HG03565 (cell line): ENCODE results near the gene TTC28.

Experiments
- ATAC-seq: cut with Tn5 transposase; IDR thresholded peaks from one replicate; pipeline ENCODE4 v1.9.1; 2021; ENCODE audit warnings: mild to moderate bottlenecking, moderate library complexity; ENCODE audit not compliant: unreplicated experiment

TTC28 gene

DNA sequence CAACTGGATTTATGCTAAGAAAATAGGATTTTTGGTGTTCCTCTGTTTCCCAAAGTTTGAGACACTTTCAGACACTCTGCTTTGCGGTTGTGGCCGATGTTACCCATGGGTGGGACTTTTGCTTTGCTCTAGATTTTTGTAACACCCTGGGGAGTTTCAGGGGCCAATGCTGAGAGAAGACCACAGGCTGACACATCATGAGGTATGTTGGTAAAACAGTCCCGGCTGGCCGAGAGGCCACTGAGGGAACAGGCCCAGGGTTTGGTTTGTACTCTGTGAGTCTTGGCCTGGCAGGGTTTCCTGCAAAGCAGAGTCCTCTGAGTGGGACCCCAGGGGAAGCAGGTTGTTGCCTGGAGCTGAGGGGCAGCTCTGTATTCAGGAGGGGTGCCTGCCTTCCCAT, 682.1 kb downstream of the TTC28 start:
- no peak for ATAC-seq

DNA sequence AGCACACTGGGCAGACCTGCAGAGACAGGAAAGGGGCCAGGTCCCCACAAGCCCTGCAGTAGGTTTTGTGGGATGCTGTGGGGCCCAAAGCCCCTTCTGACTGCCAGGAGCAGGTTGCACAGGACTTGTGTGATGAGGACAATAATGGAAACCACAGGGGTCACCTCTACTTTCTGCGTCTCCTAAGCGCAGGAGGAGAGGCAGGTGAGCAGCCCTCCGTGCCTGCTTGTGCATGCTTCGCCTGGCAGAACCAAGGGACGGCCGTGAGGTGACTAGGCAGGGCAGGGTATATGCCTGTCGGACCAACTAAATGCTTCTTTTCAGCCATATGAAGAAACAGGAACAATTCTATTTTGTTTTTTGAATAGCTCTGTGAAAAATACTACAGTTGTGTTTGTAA, 682.7 kb downstream of the TTC28 start:
- ATAC-seq = no peak

DNA sequence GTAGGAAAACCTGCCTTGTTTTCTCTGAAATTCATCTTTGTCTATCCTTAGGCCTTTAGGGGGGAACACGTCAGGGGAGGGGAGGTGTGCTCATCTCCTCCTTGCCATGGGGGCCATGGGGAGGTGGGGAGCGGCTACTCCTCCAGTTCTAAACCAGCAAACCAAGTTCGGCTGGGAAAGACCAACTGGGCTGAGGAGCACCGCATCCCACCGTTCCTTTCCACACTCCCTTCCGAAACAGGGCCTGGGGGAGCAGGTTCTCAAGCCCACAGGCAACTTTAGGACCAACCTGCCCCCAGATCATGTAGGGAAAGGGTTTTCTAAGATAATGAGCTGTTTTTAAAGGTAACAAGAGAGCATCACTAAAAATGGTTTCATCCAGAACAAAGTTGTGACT, 683.1 kb downstream of the TTC28 start:
- no peak for ATAC-seq

DNA sequence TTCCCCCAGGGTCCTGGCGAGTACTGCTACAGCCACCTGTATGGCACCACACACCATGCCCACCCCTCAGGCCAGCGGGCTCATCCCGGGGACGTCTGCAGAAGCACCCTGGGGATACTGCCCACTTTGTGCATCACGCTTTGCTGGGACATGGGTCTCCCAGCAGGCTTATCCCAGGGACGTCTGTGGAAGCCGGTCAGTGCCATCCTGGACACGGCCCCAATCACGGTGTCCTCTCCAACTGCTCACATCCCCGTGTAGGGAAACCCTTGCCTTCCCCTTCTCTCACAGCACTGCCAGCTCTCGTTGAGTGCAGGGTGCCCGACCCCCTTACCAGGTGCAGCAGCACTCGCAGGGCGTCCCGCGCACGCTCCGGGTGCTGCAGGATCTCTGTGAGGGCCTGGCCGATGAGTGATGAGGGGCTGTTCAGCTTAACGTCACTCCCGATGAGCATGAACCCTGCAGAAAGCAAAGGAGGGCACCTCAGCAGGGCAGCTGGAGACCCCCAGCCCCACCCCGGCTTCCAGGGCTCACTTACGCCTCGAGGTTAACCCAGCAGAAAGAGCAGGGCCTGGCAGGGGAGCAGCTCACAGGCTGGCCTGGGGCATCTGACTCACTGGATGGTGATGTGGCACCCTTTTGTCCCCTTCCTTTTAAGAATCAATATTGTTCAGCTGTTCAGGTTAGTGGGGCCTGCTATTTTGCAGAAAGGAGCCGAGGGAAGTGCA, 683.7 kb downstream of the TTC28 start:
- ATAC-seq = no peak

DNA sequence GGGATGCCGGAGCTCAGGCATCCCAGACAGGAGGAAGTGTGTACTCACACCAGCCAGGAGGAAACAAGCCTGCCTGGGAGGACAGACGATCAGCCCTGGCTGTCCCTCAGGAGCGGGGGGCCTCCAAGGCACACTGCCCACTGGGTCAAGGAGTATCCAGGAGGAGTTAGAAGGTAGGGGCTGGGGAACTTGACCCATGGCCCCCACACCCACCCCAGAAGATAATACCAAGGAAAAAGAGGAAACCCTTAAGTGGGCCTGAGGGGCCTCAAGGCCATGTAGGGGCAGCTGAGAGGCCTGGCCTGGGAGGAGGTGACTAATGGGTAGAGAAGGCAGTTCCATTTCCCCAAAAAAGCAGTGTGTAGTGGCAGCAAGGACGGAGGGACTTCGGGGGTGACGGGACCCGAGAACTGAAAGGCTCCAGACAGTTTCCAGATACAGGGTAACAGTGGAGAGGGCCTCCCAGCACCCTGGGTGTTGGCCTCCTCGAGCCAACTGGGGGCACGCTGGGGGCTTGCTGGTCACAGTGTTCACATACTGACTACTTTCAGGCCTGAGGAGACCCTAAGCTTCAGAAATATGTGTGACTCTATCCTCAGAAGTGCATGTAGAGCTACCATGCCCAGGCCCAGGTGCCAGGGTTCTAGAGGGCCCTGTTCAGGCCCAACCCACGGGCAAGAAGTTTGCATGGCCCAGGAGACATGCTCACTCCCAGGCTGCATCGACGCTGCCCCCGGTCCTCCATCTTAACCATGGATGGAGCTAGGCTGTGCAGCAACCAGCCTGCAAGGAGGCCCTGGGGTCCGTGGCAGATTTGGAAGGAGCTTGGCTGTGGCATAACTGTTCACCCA, 684.9 kb downstream of the TTC28 start:
- ATAC-seq = no peak

DNA sequence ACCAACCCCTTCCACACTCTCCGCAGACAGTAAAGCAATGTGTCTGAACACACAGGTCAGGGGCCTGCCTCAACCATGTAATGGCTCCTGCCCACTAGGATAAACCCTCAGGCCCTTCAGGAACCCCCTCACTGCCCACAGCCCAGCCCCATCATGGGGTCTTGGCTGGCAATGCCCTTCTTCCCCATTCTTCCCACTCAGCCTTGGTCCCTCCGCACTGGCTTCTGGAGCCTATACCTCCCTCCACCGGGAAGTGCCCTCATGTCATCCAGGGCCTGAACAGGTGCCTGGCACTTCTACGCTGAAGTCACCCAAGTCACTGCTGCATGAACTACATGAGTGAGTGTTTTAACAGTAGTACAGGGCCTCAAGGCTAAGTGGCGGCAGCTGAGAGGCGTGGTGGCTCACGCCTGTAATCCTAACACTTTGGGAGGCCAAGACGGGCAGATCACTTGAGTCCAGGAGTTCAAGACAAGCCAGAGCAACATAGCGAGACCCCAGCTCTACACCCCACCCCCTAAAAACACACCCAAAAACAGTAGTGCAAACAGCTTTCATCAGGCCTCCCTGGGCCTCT, 685.8 kb downstream of the TTC28 start:
- no peak for ATAC-seq

DNA sequence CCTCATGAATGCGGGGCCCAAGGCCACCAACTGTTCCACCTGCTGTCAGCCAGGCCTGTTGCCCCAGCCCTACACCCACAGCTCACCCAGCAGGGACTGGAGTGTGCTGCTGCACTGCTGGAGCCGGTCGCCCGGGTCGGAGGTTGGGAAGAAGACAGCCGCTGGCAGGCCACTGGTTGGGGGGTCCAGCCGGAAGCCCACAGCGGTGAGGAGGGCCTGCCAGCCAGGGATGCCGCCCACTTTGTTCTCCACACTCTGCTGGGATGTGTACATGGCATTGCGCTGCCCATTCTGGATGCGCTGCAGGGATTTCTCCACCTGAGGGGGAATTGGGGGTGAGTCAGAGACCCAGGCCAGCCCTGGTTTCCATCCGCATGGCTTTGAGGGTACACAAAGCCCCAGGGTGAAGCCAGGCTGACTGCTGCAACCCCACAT, 686.4 kb downstream of the TTC28 start:
- ATAC-seq = no peak

DNA sequence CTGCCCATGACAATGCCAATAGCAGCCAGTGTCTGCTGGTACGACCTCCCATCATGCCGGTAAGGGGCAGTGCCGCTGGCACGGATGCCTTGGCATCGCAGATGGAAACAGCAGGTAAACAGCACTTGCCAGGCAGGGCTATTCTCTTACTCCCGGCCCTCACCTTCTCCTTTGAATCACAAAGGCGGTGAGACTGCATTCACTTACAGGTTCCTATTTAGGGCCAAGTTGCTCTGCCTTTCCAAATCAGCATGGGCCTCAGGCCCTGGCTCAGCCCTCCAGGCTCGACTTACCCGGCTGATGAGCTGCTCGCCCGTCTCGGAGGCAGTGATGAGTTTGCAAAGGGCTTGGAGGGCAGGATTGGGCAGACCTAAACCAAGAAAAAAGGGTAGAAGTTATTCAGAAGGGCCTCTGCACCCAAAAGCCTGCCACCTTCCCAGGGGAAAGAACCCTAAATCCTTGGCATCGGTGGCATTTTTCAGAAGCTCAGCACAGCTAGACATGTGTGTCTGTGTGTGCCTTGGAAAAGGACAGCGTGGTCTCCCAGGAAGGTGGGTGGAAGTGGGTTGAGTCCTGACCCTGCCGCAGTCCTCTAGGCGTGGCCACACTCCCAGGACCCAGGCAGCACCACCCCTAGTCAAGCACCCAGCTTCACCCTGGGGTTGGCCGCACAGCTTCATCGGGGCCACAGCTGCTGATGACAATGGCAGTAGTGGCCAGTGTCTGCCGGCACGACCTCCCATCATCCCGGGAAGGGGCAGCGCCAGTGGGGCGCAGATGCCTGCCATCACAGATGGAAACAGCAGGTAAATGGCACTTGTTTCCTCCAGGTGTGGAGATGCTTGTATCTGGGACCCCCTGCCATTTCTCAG, 687.1 kb downstream of the TTC28 start:
- ATAC-seq = no peak

DNA sequence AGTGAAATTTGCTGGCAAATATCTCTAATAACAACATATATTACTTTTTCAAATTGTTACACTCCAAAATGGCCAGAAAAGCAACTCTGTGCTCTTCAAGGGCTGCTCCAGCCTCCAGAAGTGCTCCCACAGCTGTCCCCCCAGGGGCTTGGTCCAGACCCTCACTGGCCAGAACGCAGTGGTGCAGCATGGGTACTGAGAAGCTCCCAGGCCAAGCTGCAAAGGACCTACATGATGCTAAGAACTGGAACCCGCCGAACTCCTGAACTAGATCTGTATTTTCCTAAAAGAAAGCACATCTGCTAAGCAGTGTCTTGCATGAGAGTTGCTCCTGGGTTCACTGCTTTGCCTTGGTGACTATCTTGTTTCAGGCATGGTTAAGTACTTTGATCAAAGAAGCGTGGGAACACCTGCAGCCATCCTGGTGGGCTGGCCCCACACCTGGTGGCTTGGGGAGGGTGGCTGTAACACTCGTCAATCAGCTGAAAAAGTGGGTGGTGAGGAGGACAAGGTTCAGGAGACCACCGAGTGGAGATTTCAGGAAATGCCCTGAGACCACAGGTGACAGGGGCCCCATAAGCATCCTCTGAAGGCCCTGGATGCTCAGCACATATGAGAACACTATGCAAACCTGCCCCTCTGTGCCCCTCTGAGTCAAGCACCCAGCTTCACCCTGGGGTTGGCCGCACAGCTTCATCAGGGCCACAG, 687.9 kb downstream of the TTC28 start:
- ATAC-seq = no peak

DNA sequence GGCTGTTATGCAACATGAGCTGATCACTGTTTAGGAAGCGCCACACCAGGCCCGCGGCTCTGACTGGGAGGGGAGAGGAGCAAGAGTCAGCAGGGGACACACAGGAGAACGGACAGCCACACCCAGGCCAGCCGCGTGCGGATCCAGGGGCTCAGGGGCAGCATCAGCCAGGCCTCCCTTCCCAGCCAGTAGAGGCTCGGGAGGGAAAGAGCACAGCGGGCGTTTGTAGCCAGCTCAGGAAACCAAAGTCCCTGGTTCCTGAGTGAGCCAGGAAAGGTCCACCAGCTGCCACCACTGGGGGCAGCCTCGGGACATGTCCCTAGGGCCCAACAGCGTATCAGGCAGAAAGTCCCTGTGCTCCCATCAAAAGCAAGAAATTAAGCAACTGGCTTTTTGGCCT, 688.8 kb downstream of the TTC28 start:
- no peak for ATAC-seq

DNA sequence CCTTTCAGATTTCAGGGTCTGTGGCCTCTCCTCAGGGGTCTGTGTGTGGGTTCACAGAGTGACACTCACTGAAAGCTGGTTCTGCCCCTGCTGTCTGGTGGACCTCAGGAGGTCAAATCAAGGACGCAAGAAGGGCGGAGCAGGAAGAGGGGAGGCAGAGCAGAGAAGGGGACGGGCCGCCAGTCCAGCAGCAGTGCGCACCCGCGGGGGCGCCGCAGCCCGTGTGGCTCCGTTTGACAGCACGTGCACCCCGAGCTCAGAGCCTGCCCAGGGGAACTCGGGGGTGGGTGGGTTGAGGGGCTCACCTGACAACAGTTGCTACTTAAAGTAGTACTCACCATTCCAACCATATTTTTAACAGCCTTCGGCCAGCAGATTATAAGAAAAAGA, 689.2 kb downstream of the TTC28 start:
- ATAC-seq = no peak

DNA sequence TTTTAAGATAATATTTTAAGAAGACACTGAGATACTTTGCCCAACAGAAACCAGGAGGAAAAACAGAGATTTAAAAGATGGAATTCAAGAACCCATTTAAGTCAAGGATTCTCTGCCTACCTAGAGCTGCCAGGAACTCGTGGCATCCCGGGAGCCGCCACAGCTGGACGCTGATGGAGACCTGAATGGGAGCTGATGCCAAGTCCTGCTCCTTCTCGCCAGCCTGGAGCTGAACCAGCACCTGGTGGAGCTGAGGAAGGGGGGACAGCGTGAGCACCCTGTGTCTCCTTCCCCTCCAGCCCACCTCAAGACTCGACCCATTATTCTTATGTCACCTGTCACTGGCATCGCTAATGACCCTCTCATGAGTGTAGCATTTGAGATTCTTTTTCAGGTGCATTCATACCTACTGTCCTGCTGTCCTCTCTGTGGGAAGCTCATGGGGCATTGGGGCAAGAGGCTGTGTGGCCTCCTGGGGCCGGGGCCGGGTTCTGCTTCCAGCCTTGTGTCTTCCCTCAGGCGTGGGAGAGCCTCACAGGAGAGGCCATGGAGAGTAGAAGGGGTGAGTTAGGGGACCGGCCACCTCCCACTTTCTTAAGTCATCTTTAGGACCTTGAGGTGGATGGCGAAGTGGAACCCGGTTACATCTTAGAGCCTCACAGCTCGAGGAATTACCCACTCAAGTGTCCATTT, 689.7 kb downstream of the TTC28 start:
- no peak for ATAC-seq

DNA sequence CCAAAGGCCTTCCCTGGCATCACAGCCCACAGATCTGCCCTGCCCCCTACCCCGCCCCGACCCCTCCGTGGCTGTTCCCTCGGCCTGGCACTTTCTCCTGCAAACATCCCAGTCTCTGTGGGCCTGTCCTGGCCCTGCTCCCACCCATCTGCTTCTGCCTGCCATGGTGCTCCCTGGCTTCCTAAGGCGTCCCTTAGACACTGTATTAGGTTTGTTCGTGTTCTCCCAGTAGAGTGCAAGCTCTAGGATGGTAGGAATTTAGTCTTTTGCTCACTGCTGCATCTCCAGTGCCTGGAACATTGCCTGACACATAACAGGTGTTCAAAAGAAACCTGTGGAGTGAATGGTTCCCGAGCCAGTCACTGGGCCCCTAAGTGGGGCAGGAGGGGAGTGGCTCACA, 690.9 kb downstream of the TTC28 start:
- ATAC-seq = no peak

DNA sequence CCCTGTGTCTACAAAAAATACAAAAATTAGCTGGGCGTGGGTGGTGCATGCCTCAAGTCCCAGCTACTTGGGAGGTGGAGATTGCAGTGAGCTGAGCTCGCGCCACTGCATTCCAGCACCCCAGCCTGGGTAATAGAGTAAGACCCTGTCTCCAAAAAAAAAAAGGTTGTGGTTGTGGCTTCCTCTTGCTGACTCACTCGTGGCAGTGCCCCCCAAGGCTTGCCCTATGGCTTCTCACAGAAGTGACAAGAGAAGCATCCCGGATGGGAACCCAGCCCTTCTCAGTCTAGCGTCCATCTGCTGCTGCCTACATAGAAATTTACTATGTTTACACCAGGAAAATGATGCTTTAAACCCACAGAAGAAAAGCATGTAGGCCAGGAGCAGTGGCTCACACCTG, 692.1 kb downstream of the TTC28 start:
- no peak for ATAC-seq

DNA sequence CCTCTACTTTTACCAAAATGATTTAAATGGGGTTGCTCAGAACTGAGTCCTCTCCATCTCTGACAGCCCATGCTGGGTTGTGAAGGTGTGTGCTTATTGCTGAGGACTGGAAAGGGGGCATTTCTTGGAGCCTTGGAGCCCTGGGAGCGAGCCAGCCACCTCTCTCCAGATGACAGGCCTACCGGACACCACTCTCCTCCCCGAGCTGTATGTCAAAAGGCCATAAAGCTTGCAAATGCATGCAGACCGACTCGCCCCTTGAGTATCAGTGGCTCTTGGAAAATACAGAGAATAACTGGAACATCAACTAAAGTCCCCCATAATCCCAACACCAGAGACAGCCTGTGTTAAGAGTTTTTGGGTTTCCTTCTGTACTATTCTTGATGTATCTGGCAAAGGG, 692.7 kb downstream of the TTC28 start:
- no peak for ATAC-seq

DNA sequence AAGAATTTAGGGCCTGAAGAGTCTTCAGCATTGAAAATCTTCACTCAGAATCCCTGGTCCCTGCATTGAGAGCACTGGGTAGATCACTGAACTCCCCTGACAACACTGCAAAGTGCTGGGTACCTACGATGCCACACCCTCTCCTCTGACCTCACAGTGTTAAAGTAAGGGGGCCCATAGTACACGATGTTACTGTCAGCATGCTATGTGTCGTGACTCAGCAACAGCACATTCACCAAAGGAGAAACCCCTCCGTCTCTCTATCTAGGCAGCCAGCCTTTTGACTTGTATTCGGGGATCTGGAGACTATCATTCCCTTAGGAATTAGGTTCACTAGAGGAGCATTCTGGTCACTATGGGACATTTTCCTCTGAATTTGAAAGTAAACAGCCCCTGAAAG, 693.2 kb downstream of the TTC28 start:
- no peak for ATAC-seq

DNA sequence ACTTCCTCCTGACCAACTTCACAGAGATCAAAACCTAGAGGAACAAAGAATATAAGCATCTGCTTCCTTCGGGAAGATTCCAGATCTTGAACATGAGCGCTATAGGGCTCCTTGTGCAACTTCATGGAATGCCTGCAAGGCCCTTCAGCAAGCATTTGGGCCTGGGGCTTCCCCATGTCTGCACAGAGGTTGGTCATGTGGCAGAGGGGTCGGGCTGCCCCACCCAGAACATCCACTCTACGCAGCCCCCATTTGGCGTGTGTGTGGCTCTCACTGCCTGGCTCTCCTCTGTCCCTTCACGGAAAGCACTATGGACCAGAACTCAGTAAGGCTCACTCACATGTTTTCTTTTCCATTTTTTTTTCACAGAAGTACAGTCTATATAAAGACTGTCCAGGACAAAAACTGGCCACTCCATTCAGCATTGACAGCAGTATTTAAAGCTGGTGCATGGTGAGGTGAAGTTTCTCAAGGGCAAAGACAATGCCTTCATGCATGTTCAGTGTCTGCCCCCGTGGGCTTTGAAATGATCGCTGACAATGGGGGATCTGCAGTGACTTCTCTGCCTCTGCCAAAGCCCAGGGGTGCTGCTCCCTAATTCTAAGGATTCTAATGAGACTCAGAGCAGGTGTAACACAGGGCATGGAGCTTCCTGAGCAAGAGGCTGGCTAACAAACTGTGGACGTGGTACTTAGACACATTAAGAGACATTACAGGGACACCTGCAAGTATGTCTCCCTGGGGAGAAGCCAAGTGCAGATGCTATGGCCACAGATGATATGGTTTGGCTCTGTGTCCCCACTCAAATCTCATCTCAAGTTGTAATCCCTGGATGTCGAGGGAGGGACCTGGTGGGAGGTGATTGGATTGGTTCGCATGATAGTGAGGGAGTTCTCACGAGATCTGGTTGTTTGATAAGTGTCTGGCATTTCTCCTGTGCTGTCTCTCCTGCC, 694.0 kb downstream of the TTC28 start:
- no peak for ATAC-seq

DNA sequence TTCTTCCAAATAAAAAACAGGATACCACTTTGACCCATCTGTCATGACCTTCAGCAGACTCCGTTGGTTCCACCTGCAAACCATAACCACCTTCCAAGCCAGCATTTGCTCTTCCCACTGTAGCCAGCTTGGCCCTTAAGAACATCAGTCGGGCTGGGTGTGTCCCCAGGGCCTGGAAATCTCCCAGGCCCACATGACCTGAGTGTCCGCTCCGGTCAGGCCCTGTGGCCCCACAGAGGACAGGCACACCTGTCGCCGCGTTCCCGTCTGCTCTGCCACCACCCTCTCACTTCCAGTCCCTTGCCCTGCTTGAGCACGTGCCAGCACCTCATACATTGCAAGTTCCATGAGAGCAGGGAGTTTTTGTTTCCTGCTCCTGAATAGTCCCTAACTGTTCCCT, 694.9 kb downstream of the TTC28 start:
- no peak for ATAC-seq
